Gastroesophageal sphincter (tissue), 3 donors: ENCODE results near the gene FKRP.

Experiments used
- CTCF ChIP-seq, 4 experiments: fragments of 200-600 bp in 2 of 4; fragments of 450-650 bp in 2 of 4; sonication (generic) in 1 of 4; IDR thresholded peaks; one replicate each; pipeline ENCODE4 v1.5.1; 2017 to 2019; ENCODE audit warnings: antibody characterized with exemption in 4 of 4, mild to moderate bottlenecking in 2 of 4, moderate library complexity in 2 of 4
- EP300 ChIP-seq: sonication (generic); formaldehyde crosslinking; IDR thresholded peaks from one replicate; pipeline ENCODE4 v1.6.1; 2017; ENCODE audit warnings: antibody characterized with exemption, mild to moderate bottlenecking
- POLR2A ChIP-seq, 2 donors: fragments of 450-650 bp; IDR thresholded peaks; one replicate each; pipeline ENCODE4 v1.6.1; 2017; ENCODE audit warnings: antibody characterized with exemption in 2 of 2, mild to moderate bottlenecking in 2 of 2, moderate library complexity in 1 of 2
- POLR2AphosphoS5 ChIP-seq: sonication (generic); formaldehyde crosslinking; IDR thresholded peaks from one replicate; pipeline ENCODE4 v1.6.1; 2017; ENCODE audit warnings: antibody characterized with exemption

- TF ChIP-seq CTCF (IDR thresholded peaks at IDR 0.05) (no peak), POLR2AphosphoS5 (no peak), EP300 (no peak), POLR2A (IDR thresholded peaks at IDR 0.05) (no peak)
Observed at GRCh38 chr19:46737761-46738171, 8.1 kb upstream of the FKRP start.
